Measurements from ENCODE around the gene DPEP2NB. TPM values are rescaled to one million over a fixed set of nuclear protein-coding genes. Genes with fewer than 3 reads are reported as not detected.
A peak's percentile ranks its signal among the peaks of the same experiment; 100 is the strongest.
"Not testable (repeated sequence)": the region's sequence is repeated elsewhere in the genome, so short reads cannot be mapped to it uniquely, and the experiment has no call there.

DPEP2NB gene
- total RNA-seq, 1 donor: not detected

DNA sequence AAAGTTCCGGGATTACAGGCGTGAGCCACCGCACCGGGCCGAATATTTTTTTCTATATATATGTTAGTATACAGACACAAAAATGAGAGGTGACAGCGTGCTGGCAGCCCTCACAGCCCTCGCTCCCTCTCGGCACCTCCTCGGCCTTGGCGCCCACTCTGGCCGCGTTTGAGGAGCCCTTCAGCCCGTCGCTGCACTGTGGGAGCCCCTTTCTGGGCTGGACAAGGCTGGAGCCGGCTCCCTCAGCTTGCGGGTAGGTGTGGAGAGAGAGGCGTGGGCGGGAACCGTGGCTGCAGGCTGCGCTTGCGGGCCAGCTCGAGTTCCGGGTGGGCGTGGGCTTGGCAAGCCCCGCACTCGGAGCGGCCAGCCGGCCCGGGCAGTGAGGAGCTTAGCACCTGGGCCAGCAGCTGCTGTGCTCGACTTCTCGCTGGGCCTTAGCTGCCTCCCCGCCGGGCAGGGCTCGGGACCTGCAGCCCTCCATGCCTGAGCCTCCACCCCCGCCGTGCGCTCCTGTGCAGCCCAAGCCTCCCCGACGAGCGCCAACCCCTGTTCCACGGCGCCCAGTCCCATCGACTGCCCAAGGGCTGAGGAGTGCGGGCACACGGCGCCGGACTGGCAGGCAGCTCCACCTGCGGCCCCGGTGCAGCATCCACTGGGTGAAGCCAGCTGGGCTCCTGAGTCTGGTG is 33.6 kb downstream of the DPEP2NB start:
- TF ChIP-seq, protein P1, sequence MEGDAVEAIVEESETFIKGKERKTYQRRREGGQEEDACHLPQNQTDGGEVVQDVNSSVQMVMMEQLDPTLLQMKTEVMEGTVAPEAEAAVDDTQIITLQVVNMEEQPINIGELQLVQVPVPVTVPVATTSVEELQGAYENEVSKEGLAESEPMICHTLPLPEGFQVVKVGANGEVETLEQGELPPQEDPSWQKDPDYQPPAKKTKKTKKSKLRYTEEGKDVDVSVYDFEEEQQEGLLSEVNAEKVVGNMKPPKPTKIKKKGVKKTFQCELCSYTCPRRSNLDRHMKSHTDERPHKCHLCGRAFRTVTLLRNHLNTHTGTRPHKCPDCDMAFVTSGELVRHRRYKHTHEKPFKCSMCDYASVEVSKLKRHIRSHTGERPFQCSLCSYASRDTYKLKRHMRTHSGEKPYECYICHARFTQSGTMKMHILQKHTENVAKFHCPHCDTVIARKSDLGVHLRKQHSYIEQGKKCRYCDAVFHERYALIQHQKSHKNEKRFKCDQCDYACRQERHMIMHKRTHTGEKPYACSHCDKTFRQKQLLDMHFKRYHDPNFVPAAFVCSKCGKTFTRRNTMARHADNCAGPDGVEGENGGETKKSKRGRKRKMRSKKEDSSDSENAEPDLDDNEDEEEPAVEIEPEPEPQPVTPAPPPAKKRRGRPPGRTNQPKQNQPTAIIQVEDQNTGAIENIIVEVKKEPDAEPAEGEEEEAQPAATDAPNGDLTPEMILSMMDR (IDR thresholded peaks at IDR 0.05; ENCODE audit: insufficient read depth, low read length): no peak
- no peak overlapping the region for H3K4me3 ChIP-seq (ENCODE audit: low read depth, low read length)
- no peak for DNase-seq (ENCODE audit: low read depth)

DNA sequence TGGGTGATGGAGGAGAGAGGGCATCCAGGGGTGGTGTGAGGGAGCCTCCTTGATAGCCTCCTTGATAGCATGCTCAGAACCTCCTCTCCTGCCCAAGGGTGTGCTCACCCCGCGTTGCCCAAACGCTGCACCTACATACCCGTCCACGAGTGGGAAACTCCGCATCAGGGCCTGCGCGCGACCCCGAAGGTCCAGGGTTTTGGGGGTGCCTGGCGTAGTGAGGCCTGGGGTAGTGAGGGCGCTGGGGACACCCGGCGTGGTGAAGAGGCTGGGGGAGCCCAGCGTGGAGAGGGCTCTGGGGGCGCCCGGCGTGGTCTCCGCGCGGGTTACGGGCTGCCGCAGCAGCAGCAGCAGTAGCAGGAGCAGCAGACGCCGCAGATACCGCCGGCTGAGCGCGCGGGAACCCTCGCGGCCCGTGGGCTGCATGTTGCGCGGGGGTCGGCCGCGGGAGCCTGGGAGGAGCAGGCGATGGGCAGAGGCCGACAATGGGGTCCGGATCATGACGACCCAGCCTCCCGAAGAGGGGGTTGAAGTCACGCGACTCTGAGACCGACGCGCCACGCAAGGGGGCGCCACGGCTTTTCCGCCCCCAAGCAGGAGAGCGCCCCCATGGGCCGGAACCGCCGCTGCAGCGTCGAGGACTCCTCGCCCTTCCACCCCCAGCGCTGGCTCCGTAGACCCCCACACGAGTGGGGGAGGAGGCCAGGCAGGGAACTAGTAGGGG is 35.6 kb downstream of the DPEP2NB start, which contains the start of gene DPEP3:
Gene DPEP3 (minus strand): TSS at position 545 of the 724 bp plus-strand sequence. CDS start 119 bp downstream, at position 426.
- no peak within 1 kb of the TSS for H3K4me3 ChIP-seq (ENCODE audit: low read depth, low read length)
- no peak for DNase-seq (ENCODE audit: low read depth)
- TF ChIP-seq, protein P1 (IDR thresholded peaks at IDR 0.05; ENCODE audit: insufficient read depth, low read length): peak; percentile 30

DNA sequence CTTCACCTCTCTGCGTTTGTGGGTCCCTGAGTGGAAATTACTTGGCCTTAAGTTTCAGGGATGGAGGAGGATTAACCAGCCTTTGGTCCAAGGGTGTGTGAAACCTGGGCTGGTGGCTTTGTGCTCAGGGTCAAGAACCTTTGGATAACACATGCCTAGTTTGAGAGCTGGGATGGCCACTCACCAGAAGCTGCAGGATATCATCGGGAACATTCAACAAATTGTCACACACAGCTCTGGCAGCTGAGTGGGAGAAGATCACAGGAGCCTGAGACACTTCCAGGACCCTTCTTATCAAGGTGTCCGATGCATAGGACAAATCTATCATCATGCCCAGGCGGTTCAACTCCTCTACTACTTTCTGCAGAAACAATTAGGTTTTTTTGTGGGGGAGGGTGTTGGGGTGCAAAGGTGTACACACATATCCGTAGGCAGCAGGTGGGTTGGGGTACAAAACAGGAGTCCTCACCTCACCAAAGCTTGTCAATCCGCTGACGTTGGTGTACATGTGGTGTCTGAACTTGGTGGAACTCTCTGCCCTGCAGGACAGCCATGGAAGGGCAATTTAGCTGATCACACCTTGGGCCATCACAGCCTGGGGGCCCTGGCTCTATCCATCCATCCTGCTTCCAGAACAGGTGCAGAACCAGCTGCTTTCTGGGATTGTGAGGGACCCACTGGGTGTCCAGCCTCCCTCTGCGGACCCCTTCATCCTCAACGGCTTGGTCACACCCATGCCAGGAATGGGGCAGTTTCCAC is 38.1 kb downstream of the DPEP2NB start:
- TF ChIP-seq, protein P1 (IDR thresholded peaks at IDR 0.05; ENCODE audit: insufficient read depth, low read length): no peak
- H3K4me3 ChIP-seq (ENCODE audit: low read depth, low read length): no peak overlapping the region
- no peak for DNase-seq (ENCODE audit: low read depth)

DNA sequence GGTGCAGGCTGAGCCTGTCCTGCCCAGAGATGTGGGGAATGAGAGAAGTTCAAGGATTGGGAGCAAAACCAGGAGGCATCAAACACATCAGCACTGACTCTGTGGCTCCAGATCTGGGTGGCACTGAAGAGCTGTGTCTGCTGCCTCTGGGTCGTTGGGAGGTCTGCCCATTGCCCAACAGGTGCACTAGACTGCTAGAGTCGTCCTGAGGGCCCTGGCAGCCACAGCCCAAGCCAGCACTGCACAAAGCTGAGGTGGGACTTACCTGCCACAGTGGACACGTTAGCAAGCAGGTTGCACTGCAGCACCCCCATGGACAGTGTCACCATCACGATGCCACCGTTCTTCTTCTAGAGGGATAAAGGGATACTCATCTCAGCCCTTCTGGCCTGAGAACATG is 38.7 kb downstream of the DPEP2NB start:
- DNase-seq (ENCODE audit: low read depth): no peak
- TF ChIP-seq, protein P1 (IDR thresholded peaks at IDR 0.05; ENCODE audit: insufficient read depth, low read length): no peak
- H3K4me3 ChIP-seq (ENCODE audit: low read depth, low read length): no peak overlapping the region

DNA sequence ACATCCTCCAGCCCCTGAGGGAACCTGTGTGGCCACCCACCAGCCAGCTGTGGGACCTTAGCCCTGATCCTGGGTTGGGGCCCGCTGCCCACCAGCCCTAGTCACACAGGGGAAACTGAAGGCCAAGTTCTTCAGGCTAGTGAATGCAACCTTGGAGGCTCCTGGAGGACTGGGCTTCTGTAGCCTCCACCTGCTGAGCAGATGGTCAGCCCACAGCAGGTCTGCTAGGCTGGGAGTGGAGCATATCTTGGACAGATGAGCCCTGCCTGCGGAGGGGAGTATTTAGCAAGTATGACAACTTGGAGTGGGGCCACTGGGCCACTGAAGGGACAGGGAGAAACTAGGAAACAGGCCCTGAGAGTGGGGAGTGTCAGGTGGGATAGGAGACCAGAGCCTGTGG is 39.5 kb downstream of the DPEP2NB start:
- DNase-seq (ENCODE audit: low read depth): no peak
- H3K4me3 ChIP-seq (ENCODE audit: low read depth, low read length): no peak overlapping the region
- TF ChIP-seq, protein P1 (IDR thresholded peaks at IDR 0.05; ENCODE audit: insufficient read depth, low read length): no peak

DNA sequence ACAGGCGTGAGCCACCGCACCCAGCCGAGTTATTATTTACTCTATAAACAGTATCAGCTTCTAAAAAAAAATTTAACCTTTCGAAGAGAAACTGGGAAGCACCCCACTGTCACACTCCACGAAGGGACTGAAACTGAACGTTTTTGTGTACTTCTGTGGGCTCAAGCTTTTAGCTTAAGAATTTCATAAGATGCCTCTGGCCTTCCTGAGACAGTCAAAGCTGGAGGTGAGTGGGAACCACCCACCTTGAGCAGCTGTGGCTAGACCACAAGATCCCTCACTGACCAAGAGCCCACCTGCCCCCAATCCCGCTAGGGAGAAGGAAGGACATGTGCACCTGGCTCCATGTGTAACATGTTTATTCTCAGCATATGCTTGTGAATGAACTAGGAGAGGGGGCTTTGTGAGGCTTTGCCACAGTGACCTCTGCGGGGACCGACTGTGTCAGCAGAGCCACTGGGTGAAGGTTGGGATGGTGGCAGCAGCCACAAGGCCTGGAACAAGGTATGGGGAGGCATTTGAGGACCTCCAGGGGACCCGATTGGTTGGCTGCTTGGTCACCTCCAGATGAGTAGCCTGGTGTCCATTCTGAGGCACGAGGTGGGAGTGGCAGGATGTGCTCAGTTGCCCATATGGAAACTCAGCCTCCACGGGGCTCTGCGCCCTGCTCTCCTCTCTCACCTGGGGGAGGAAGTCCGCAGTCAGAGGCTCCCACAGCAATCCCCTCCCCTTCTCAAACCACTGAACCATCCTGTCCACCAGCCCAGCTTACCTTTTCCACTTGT is 40.2 kb downstream of the DPEP2NB start:
- no peak for DNase-seq (ENCODE audit: low read depth)
- no peak overlapping the region for H3K4me3 ChIP-seq (ENCODE audit: low read depth, low read length)
- TF ChIP-seq, protein P1 (IDR thresholded peaks at IDR 0.05; ENCODE audit: insufficient read depth, low read length): no peak

DNA sequence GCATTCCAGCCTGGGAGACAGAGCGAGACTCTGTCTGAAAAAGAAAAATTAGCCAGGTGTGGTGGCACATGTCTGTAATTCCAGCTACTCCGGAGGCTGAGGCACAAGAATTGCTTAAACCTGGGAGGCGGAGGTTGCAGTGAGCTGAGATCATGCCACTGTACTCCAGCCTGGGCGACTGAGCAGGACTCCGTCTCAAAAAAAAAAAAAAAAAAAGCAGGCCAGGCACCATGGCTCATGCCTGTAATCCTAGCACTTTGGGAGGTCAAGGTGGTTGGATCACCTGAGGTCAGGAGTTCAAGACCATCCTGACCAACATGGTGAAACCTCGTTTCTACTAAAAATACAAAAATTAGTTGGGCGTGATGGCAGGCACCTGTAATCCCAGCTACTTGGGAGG is 43.4 kb downstream of the DPEP2NB start:
- DNase-seq (ENCODE audit: low read depth); H3K4me3 ChIP-seq (ENCODE audit: low read depth, low read length): not testable (repeated sequence)

All from fibroblast of the aortic adventitia (primary cell).